COLO668 (cell line): ENCODE data around the gene EIF5.
A peak's percentile ranks its signal among the peaks of the same experiment; 100 is the strongest.

ENCODE experiments used
- DNase-seq: peaks from one replicate; lab custom pipeline; 2025; ENCODE audit not compliant: unreplicated experiment; lab: John Stamatoyannopoulos, UW

Gene EIF5

DNA sequence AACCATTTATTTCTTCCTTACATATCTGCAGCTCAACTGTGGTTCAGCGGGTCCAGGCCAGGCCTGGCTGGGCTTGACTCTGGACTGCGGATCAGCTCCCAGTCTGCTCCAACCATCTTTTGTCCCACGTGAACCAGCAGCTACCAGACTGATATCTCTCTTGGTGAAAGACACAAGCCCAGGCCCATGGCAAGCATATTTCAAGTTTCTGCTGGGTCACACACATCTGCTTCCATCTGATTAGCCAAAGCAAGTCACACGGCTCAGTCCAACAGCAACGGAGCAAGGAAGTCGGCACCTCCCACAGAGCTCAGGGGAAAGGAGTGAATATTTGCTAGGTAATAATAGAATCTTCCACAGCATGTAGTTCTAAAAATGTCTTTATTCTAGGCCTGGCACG is 26.5 kb downstream of the EIF5 start:
- DNase-seq: no peak

GRCh38 chr14:103361867-103362266 is 27.8 kb downstream of the EIF5 start:
- no peak for DNase-seq

- DNase-seq: no peak
These were observed 28.7 kb downstream of the EIF5 start for GRCh38 chr14:103362780-103363179.

DNA sequence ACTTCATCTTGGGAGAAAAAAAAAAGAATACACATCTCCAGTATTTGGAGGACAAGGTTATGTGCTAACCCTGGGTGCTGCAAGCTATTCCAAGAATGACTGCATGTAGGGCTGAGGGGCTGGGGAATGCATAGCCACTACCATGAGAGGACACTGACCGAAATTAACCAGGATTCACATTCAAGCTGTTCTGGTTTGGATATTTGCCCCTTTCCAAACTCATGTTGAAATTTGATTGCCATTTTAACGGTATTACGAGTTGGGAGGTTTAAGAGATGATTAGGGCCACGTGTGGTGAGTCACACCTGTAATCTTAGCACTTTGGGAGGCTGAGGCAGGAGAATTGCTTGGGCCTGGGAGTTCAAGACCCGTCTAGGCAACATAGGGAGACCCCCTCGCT is 32.7 kb downstream of the EIF5 start:
- DNase-seq: no peak

DNA sequence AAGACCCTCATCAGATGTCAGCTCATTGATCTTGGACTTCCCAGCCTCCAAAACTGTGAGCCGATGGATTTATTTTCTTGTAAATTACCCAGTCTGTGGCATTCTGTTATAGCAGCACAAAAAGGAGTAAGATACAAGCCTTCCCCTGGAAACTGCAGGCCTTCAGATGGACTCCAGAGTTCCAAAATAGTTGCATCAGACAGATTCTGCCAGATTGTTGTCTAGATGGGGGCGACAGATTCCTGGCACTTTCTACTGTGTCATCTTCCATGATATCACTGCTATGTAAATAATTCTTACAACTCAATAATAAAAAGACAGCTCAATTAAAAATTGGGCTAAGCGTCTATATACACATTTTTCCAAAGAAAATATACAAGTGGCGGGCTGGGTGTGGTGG is 34.0 kb downstream of the EIF5 start:
- DNase-seq: no peak

- DNase-seq: no peak
These were observed 36.0 kb downstream of the EIF5 start for GRCh38 chr14:103370087-103370486.

DNA sequence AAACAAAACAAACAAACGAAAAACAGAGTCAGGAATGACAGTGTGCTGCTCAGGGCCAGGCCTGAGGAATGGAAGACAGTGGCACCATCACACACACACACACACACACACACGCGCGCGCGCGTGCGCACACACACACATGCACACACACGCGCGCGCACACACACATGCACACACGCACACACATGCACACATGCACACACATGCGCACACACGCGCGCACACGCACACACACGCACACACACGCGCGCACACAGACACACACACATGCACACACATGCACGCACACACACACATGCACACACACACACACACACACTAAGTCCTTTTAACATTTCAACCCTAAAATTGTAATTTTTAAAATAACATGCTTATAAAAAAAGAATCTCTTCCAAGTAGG is 38.0 kb downstream of the EIF5 start:
- no peak for DNase-seq

- no peak for DNase-seq
These were observed 38.7 kb downstream of the EIF5 start for GRCh38 chr14:103372552-103373304.

DNA sequence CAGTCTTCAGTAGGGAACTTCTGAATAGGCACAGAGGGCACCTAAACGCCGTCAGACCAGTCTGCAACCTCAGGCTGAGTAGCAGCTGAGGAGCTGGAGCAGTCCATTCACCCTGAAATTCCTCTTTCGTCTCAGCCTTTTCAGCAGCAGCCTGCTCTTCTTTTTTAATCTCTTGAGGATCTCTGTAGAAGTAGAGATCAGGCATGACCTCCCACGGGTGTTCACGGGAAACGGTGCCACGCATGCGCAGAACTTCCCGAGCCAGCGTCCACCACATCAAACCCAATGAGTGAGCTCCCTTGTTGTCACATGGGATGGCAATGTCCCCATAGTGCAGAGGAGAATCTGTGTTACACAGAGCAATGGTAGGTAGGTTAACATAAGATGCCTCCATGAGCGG is 40.1 kb downstream of the EIF5 start:
- DNase-seq: no peak

DNA sequence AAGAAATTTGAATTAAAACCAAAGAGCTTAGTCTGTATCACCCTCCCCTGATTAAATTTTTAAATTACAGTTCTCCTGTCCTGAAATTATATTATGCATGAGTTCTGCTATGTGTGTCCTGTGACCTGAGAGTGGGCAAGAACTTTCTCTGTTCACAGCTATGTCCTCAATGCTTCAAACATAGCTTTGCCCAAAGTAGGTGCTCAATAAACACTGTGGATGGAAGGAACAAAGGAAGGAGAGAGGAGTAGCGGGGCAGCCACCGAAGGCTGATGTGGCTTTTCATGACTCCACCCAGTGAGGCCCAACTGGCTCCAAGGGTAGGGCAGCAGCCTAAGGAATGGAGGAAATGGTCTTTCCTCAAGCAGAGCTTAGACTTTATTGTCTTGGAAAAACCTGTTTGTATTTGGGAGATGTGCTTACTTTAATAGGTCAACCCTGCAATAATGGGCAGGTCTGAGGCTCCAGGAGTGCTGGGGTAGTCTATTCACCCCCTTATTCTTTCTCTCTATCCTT is 43.5 kb downstream of the EIF5 start:
- DNase-seq: no peak

- DNase-seq: no peak
These were observed 44.2 kb downstream of the EIF5 start for GRCh38 chr14:103378038-103378854.

GRCh38 chr14:103380719-103381377 is 46.8 kb downstream of the EIF5 start:
- DNase-seq: no peak

GRCh38 chr14:103382376-103382775 is 48.3 kb downstream of the EIF5 start:
- no peak for DNase-seq

GRCh38 chr14:103384450-103385151 is 50.6 kb downstream of the EIF5 start:
- DNase-seq: no peak

GRCh38 chr14:103385152-103385928 is 51.3 kb downstream of the EIF5 start, which contains the start of gene MARK3:
MARK3 (plus strand) TSS chr14:103385415; CDS start chr14:103386030, 615 bp downstream.
- DNase-seq: peak; percentile 99

DNA sequence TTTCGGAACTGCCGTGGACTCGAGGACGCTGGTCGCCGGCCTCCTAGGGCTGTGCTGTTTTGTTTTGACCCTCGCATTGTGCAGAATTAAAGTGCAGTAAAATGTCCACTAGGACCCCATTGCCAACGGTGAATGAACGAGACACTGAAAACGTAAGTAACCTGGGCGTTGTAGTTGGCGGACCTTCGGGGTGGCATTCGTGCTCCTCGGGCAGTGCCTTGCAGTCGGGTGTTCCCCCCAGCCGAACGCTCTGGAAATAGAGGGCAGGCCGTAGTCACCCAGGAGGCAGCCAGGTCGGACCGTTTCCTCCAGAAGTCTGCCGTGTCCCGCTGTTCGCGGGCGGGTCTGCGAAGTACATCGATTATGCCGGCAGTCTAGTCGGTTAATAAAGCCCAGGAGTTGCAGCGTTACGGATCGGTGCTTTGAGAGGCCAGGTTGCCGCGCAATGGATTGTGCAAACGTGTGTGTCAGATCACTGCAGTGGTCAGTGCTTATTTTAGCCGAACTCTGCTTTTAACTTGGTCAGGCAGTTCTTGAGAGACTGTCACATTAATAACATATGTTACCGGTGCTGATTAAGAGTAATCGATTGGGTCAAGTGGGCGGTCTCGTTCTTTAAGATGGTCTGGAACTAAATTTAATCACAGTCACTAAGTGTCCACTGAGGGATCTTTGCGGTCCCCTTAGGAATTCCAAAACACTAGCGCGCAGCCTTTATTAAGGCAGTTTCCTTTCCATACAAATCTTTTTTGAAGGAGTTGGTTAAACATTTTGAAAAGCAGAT is 52.1 kb downstream of the EIF5 start:
- DNase-seq: peak; percentile 57

DNA sequence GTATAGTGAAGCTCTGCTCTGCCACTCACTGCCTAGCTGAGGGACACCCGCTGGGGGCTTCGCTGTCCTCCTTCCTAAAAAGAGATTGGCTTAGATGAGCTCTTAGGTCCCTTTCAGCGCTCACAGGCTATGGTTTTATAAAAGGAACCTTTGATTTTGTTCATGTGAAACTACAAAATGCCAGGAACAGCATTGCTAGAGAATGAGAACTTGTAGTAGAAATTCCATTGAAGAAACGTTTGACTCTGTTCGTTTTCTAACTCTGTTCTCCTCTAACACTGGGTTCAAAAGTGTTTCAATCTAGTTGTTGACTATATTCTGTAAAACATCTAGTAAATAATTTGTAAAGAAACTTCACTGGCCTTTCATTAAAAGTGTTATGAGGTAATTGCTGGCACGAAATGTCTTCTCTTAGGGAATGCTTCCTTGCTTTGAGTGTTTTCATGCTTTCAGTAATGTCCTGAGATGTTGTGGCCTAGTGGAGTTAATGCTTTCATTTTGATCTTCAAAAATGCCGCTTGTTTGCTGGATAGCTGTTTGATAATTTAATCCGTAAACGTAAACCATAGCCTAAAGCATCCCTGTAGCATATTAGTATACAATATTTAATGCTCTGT is 52.8 kb downstream of the EIF5 start:
- no peak for DNase-seq

DNA sequence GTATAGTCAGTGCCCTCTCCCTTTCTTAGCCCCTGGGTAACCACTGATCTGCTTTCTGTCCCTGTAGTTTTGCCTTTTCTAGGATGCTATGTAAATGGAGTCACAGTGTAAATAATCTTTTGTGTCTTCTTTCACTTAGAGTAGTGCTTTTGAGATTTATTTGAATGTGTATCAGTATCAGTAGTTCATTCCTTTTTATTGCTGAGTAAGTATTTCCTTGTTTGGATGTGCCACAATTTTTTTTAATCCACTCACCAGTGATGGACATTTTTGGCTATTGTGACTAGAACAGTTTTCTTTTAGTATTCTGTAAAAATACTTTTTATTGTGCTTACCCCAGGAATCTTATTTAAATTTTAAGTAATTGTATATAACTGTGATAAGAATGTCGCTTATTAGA is 54.6 kb downstream of the EIF5 start:
- no peak for DNase-seq

GRCh38 chr14:103390605-103391004 is 56.6 kb downstream of the EIF5 start:
- no peak for DNase-seq
